OCI-LY3 (cell line): Measurements from ENCODE around the gene ABCG1.

ENCODE experiments used
- EZH2phosphoT487 ChIP-seq: fragments of 200-600 bp; shearing (Covaris generic); IDR thresholded peaks from 2 replicates; pipeline ENCODE4 v1.6.1; 2018; ENCODE audit warnings: antibody characterized with exemption, mixed run types, low read depth
- TF ChIP-seq, protein P1 (sequence below): fragments of 200-600, 300-600 bp; sonication (generic); IDR thresholded peaks from 2 replicates; pipeline ENCODE4 v1.5.1; 2014; ENCODE audit warnings: antibody characterized with exemption, low read length, low read depth

DNA sequence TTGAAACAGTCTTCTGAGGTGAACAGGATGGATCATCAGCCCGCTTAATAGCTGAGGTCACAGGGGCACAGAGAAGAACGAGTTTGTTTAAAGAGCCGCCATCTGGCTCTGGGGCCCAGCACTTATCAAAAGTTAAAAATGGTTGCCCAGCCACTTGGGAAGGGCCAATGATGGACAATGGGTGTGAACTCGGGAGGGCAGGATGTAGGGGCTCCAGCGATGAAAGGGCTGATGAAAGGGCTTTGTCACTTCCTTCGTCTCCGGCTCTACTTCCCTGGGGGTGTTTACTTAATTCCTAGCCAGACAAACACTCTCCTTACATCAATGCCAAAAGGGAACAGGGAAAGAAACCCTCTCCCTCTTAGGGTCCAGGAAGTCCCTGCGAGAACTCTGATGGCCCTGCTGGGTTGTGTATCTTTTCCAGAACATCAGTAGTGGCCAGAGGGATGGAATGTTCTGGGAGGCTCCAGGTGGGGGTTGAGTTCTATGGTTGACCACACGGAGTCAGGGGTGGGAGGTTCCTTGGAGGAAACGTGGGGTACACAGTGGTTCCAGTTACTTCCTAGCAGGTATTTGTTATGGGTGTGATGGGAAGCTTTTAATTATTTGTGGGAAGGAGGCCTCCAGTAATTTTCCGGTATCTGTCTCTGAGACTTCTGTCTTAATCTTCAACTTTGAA is 9.0 kb upstream of the ABCG1 start:
- TF ChIP-seq, protein P1, sequence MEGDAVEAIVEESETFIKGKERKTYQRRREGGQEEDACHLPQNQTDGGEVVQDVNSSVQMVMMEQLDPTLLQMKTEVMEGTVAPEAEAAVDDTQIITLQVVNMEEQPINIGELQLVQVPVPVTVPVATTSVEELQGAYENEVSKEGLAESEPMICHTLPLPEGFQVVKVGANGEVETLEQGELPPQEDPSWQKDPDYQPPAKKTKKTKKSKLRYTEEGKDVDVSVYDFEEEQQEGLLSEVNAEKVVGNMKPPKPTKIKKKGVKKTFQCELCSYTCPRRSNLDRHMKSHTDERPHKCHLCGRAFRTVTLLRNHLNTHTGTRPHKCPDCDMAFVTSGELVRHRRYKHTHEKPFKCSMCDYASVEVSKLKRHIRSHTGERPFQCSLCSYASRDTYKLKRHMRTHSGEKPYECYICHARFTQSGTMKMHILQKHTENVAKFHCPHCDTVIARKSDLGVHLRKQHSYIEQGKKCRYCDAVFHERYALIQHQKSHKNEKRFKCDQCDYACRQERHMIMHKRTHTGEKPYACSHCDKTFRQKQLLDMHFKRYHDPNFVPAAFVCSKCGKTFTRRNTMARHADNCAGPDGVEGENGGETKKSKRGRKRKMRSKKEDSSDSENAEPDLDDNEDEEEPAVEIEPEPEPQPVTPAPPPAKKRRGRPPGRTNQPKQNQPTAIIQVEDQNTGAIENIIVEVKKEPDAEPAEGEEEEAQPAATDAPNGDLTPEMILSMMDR = no peak
- TF ChIP-seq EZH2phosphoT487 = no peak
